ENCODE results near the gene TM9SF4. TPM values are rescaled to one million over a fixed set of nuclear protein-coding genes. Genes with fewer than 3 reads are reported as not detected.

Gene TM9SF4
- total RNA-seq, 1 donor from 2014 or later = 99.4 TPM

- DNase-seq (ENCODE audit: extremely low spot score, unreplicated experiment) = no peak
- Mint-ChIP-seq H3K27ac (no peak overlapping the region), H3K9me3 (no peaks in the 10 kb centered on the region), H3K4me3 (no peak overlapping the region), H3K4me1 (ENCODE audit: unreplicated experiment) (no peaks in the 10 kb centered on the region), H3K27me3 (no peaks in the 10 kb centered on the region), H3K36me3 (peaks cover 58% of the 10 kb centered on the region)
- TF ChIP-seq CTCF (conservative IDR thresholded peaks at IDR 0.05) = no peak
These were observed 35.6 kb downstream of the TM9SF4 start for GRCh38 chr20:32144898-32145662.

GRCh38 chr20:32149566-32150170 is 40.2 kb downstream of the TM9SF4 start:
- Mint-ChIP-seq H3K36me3 (peaks cover 53% of the 10 kb centered on the region), H3K27me3 (no peaks in the 10 kb centered on the region), H3K9me3 (no peaks in the 10 kb centered on the region), H3K27ac (no peak overlapping the region), H3K4me3 (no peak overlapping the region), H3K4me1 (ENCODE audit: unreplicated experiment) (no peaks in the 10 kb centered on the region)
- DNase-seq (ENCODE audit: extremely low spot score, unreplicated experiment) = no peak
- TF ChIP-seq CTCF (conservative IDR thresholded peaks at IDR 0.05) = no peak

GRCh38 chr20:32150291-32150848 is 40.9 kb downstream of the TM9SF4 start:
- Mint-ChIP-seq H3K27me3 (no peaks in the 10 kb centered on the region), H3K9me3 (no peaks in the 10 kb centered on the region), H3K4me1 (ENCODE audit: unreplicated experiment) (peaks cover 4% of the 10 kb centered on the region), H3K27ac (no peak overlapping the region), H3K4me3 (no peak overlapping the region), H3K36me3 (peaks cover 54% of the 10 kb centered on the region)
- DNase-seq (ENCODE audit: extremely low spot score, unreplicated experiment) = no peak
- TF ChIP-seq CTCF (conservative IDR thresholded peaks at IDR 0.05) = no peak

GRCh38 chr20:32152421-32153155 is 43.1 kb downstream of the TM9SF4 start:
- Mint-ChIP-seq H3K27me3 (no peaks in the 10 kb centered on the region), H3K27ac (peak overlapping the region; percentile 34), H3K4me3 (no peak overlapping the region), H3K4me1 (ENCODE audit: unreplicated experiment) (peaks cover 9% of the 10 kb centered on the region), H3K9me3 (no peaks in the 10 kb centered on the region), H3K36me3 (peaks cover 45% of the 10 kb centered on the region)
- TF ChIP-seq CTCF (conservative IDR thresholded peaks at IDR 0.05) = no peak
- DNase-seq (ENCODE audit: extremely low spot score, unreplicated experiment) = no peak

- H3K36me3 Mint-ChIP-seq = peaks cover 50% of the 10 kb centered on the region
- DNase-seq (ENCODE audit: extremely low spot score, unreplicated experiment) = no peak
- H3K4me1 Mint-ChIP-seq (ENCODE audit: unreplicated experiment) = peaks cover 9% of the 10 kb centered on the region
- H3K4me3 Mint-ChIP-seq = no peak overlapping the region
- H3K27me3 Mint-ChIP-seq = no peaks in the 10 kb centered on the region
- no peaks in the 10 kb centered on the region for H3K9me3 Mint-ChIP-seq
- no peak overlapping the region for H3K27ac Mint-ChIP-seq
- TF ChIP-seq CTCF (conservative IDR thresholded peaks at IDR 0.05) = no peak
These were observed 43.7 kb downstream of the TM9SF4 start for GRCh38 chr20:32153156-32153665.

Data from type B pancreatic cell (in vitro differentiated cells).